Measurements from ENCODE around the gene CFAP126.

CFAP126 gene

DNA sequence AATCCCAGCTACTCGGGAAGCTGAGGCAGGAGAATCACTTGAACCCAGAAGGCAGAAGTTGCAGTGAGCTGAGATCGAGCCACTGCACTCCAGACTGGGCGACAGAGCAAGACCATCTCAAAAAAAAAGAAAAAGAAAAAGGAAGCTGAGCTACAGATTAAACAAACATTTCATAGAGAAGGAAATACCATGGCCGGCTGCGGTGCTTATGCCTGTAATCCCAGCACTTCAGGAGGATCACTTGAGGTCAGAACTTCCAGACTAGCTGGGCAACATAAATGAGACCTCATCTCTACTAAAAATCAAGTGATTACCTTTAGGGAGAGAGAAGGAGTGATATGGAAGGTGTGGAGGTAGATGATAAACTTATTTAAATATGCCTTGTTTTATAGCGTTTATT lies 14.0 kb upstream of the CFAP126 start:
- DNase-seq (ENCODE audit: low read depth, low spot score): no peak

DNA sequence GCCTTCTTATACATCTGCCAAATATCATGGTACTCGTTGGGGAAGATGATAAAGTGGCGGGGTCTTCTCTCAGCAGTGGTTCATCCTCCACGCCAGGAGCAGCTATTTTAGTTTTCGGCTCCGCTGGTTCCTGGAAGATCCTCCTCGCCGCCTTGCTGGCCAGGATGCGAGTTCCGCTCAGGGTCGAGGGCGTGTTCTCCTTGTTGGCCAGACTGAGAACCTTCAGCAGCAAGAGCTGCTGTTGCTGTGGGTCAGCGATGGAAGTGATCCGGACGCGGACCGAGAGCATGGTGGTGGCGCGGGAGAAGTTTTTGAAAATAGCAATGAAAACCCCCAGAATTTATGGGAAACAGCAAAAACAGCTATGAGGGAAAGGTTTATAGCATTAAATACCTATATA lies 11.4 kb upstream of the CFAP126 start:
- peak; percentile 26 for DNase-seq (ENCODE audit: low read depth, low spot score)

DNA sequence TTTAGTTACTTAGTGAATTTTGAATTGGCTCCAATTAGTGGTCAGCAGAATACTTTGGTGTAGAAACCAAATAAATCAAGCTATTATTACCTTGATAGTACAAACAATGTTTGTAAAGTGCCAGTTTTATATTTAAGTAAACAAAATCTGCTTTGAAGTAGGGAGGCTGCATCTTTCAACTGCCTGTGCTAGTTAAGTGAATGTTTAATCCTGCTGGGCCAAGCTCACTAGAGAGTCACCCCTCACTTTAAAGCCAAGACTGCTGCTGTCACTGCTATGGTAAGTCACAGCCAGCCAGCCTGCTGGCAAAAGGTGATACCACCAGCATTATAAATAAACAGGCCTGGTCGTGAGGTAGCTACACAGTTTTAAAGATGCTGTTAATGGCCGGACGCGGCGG lies 10.3 kb upstream of the CFAP126 start:
- no peak for DNase-seq (ENCODE audit: low read depth, low spot score)

DNA sequence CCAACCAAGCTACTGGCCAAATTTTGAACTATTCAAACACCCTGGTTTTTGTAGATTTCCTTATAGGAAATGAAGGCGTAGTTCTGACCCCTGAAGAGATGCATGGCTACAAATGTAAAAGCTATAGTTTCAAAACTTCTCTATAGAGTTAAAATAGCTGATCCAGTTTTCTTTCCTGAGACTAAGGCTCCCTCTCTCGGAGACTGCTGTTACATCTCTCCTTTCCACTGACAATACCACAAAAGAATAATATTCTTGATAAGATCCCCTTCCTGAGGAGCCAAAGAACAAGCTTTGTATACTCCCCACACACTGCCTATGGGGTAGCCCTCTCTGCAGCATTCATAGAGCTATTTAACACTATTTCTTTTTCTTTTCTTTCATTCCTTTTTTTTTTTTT lies 6.7 kb upstream of the CFAP126 start:
- no peak for DNase-seq (ENCODE audit: low read depth, low spot score)

DNA sequence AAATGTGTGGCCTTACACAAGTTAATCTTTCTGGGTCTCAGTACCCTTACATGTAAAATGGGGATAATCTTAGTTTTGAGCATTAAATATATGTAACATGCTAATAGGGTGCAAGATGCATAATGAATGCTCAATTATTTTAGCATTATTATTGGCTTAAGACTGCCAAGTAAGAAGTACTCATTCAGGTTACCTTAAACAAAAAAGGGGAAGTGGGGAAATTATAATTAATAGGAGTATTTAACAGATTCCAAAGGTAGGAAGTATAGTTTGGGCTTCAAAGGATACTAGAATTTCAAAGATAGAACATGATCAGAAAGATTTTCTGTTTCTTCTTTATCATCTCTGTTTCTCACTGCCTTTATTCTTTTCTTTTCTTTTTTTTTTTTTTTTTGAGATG lies 5.8 kb upstream of the CFAP126 start:
- no peak for DNase-seq (ENCODE audit: low read depth, low spot score)

DNA sequence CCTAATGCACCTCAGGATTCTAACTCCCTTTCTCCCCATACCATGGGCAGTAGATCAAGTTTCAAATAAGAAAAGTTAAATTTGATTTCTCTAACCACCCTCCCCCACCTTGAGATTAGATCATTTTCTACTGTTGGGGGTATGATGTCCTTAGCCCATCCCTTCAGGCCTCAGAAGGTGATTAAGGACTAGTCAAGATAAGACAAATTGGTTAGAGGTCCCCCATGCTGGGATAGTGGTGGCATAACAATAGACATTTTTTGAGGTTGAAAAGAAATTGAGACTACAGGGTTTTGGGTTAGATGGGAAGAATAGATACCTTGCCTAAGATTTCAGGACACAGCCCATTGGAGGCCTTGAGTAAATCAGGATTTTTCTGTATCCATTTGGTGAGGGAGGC lies 2.5 kb downstream of the CFAP126 start:
- no peak for DNase-seq (ENCODE audit: low read depth, low spot score)

DNA sequence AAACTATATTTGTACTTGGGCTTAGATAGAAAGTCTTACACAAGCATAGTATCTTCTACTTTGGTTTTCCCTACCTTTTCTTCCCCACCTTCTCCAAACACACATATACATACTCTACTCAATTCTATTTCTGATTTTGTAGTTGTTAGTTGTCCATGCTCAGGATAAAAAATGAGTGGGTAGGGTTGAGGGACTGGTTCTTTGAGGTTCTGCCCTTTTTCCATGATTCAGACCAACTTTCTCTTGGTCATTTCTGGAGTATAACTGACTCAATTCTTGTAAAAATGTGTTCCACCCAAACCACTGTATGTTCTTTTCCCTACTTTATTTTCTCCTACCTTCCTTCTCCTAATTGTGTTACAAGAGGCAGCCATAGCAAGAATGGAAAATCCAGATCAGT lies 3.3 kb downstream of the CFAP126 start:
- DNase-seq (ENCODE audit: low read depth, low spot score): no peak

DNA sequence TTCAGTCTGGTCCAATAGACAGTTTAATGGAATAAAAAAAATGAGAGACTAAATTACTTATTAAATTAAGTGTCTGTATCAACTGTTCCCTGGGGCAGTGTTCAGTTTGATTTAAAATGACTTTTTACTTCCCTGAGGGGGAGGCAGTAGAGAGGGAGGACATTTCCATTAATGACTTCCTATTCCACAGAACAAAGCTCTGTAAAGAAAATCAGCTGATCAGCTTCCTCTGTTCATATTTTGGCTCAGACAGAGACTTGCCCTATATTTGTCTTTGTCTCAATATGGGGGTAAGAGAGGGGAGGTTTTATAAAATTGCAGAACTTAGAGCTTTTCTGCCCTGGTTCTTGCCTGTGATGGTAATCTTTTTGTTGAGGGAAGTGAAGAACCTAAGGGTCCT lies 8.4 kb downstream of the CFAP126 start:
- no peak for DNase-seq (ENCODE audit: low read depth, low spot score)

DNA sequence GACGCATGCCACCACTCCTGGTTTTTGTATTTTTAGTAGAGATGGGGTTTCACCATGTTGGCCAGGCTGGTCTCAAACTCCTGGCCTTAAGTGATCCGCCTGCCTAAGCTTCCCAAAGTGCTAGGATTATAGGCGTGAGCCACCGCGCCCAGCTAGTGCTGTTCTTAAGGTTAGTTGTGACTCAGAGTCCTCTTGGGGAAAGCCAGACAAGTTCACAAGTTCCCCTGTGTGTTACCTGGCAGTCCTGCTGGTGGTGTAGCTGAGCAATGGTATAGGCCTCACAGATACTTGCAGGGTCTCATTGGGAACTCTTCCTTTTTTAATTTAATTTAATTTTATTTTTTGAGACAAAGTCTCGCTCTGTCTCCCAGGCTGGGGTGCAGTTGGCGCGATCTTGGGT lies 10.6 kb downstream of the CFAP126 start:
- DNase-seq (ENCODE audit: low read depth, low spot score): no peak

DNA sequence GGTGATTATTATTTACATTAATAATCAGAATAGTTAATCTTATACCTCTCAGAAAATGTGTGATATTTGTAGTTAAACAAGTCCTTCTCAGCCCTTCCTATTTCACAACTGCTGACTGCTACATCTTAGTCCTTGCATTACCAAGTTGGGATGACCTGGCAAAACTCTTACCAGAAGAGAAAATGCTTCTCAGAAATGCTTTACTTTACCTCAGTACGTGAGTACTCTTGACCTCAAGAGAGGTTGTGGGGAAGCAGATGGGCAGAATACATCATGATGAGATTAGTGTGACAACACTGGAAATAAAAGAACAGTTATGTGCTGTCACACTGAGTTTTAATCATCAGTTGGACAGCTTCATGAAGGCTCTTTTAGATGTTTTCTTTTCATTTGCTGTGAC lies 16.2 kb downstream of the CFAP126 start:
- DNase-seq (ENCODE audit: low read depth, low spot score): no peak

DNA sequence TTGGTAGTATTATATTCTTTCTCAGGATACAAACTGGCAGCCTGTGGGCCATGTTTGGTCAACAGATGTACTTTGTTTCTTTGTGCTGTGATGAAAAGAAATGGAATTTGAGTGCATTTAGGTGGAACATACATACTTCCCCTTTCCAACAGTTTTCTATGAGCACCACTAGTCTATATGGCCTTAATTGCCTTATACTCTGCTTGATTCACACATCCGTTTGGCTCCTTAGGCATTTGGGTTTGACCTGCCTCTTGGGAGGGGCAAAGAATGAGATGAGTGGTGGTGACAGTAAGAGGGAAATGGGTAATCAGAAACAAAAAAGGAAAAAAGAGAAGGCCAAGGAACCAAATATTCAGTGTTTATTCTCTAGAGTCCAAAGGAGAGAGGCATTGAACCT lies 17.0 kb downstream of the CFAP126 start:
- DNase-seq (ENCODE audit: low read depth, low spot score): no peak

DNA sequence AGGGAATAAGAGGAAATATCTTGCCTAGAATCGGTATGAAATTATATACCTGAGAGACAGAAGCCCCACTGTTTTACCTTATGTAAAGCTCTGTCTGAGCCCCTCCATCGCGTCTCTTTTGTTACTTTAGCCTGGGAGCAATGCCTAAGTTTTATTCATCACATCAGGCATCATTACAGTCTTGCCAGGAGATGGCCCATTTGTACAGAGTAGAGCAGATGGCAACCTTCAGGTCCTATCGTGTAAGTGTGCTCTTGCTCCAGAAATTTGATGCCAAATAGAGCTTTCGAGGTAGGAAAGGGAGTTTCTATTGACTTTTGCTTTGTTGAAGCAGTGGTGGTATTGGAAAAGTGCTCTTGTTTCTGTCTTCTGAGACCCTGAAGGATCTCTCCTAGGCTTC lies 24.9 kb downstream of the CFAP126 start:
- no peak for DNase-seq (ENCODE audit: low read depth, low spot score)

DNA sequence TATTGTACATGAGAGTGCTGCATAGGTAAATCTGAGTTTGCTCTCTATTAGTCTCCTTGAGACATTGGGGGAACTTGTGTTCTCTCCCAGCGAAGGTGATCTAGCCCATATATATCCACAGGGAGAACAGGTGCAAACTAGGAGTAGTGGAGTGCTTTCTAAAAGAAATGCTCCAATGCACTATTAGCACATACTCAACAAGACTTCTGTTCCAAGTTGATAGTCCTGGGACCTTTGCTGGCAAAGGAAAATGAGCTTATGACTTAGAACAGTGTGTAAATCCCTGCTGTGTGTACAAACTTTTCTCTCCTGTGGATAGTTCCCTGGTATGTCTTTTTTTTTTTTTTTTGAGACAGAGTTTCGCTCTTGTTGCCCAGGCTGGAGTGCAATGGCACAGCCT lies 25.5 kb downstream of the CFAP126 start:
- no peak for DNase-seq (ENCODE audit: low read depth, low spot score)

DNA sequence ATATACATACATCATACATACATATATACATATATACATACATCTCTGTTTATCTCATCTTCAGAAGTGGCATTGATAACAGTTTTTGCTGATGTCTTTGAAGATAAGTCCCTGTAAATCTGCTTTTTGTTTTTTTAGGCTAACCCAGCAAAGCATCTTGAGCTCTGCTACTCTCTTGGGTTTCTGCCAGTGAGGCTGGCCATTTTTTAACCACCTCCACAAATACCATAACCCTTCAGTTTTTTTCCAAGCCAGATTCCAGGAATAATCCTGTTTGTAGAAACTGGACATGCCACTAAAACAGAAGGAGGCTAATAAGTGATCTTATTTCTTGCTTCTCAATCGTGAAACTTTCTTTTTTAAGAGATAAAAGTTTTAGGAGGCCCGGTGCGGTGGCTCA lies 31.9 kb downstream of the CFAP126 start:
- DNase-seq (ENCODE audit: low read depth, low spot score): no peak

DNA sequence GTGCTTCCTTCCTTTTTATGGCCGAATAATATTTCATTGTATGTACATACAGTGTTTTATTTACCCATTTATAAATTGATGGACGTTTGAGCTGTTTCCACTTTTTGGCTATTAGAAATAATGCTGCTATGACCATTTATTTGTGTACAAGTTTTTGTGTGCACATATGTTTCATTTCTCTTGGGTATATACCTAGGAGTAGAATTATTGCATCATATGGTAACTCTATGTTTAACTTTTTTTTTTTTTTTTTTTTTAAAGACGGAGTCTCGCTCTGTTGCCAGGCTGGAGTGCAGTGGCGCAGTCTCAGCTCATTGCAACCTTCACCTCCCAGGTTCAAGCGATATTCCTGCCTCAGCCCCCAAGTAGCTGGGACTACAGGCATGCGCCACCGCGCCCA lies 34.5 kb downstream of the CFAP126 start:
- no peak for DNase-seq (ENCODE audit: low read depth, low spot score)

DNA sequence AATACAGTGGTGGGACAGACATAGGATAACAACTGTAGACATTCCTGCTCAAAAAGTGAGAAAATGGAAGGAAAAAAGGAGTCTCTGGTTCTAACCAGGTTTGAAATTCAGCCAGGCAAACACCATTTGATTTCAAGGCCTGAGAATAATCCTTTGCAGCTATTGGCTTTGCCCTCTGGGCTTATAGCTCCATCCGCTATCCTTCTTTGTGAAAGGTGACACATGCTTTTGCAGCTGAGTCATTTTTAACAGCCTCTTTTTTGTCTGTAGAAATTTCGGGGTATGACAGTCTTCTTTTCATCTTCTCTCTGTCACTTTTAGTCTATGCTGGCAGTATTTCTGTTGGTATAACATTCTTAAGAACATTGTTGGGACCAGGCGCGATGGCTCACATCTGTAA lies 37.3 kb downstream of the CFAP126 start:
- DNase-seq (ENCODE audit: low read depth, low spot score): no peak

DNA sequence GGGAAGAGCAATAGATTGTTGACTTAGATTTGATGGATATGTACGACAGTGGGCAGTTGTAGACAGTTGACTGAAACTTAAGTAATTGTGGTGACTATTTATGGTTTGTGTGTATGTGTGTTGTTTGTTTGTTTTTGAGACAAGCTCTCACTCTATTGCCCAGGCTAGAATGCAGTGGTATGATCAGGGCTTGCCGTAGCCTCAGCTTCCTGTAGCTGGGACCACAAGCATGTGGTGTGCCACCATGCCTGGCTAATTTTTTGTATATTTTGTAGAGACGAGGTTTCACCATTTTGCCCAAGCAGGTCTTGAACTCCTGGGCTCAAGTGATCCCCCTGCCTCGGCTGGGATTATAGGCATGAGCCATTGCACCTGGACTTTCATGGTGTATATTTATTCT lies 43.7 kb downstream of the CFAP126 start:
- no peak for DNase-seq (ENCODE audit: low read depth, low spot score)

DNA sequence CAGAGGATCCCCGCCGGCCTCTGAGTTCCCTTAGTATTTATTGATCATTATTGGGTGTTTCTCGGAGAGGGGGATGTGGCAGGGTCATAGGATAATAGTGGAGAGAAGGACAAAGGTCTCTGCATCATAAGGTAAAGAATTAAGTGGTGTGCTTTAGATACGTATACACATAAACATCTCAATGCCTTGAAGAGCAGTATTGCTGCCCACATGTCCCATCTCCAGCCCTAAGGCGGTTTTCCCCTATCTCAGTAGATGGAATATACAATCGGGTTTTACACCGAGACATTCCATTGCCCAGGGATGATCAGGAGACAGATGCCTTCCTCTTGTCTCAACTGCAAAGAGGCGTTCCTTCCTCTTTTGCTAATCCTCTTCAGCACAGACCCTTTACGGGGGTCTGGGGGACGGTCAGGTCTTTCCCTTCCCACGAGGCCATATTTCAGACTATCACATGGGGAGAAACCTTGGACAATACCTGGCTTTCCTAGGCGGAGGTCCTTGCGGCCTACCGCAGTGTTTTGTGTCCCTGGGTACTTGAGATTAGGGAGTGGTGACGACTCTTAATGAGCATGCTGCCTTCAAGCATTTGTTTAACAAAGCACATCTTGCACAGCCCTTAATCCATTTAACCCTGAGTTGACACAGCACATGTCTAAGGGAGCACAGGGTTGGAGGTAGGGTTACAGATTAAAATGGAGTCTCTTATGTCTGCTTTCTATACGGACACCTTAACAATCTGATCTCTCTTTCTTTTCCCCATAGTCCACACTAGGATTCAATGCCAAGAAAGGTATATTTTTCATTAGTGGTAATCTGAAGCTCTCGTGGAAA lies 51.6 kb downstream of the CFAP126 start:
- peak; percentile 78 for DNase-seq (ENCODE audit: low read depth, low spot score)
